ENCODE results near the gene ARRDC2. TPM values are rescaled to one million over a fixed set of nuclear protein-coding genes. Genes with fewer than 3 reads are reported as not detected.
A peak's percentile ranks its signal among the peaks of the same experiment; 100 is the strongest.

Gene ARRDC2
- total and polyA plus RNA-seq, 9 of the 15 experiments (the other 6 are each of a cell fraction or from before 2014, with no cell fraction given), result 1.9 to 27.4 (median 15.2) TPM

DNA sequence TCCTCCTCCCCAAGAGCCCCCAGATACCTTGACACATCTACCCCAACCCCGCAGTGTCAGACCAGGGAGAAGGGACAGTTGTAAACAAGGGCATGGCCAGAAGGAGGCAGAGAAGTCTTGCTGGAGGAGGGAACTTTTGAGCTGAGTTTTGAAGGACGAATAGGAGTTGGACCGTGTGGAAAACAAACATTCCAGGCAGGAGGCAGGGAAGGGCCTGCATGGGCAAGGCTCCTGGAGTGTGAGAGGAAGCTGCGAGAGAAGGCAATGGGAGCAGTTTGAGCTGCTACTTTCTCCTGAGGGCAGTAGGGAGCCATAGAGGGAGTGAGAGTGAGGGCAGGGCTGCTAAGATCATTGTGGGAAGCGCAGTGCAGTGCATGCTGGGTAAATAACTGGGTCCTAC is 55.5 kb downstream of the ARRDC2 start (continued):
- TF ChIP-seq, protein P1, sequence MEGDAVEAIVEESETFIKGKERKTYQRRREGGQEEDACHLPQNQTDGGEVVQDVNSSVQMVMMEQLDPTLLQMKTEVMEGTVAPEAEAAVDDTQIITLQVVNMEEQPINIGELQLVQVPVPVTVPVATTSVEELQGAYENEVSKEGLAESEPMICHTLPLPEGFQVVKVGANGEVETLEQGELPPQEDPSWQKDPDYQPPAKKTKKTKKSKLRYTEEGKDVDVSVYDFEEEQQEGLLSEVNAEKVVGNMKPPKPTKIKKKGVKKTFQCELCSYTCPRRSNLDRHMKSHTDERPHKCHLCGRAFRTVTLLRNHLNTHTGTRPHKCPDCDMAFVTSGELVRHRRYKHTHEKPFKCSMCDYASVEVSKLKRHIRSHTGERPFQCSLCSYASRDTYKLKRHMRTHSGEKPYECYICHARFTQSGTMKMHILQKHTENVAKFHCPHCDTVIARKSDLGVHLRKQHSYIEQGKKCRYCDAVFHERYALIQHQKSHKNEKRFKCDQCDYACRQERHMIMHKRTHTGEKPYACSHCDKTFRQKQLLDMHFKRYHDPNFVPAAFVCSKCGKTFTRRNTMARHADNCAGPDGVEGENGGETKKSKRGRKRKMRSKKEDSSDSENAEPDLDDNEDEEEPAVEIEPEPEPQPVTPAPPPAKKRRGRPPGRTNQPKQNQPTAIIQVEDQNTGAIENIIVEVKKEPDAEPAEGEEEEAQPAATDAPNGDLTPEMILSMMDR (IDR thresholded peaks at IDR 0.05 in 2 of 3, conservative IDR thresholded peaks at IDR 0.05 in 1 of 3; ENCODE audit: insufficient read depth in 2 of 3, low read depth in 1 of 3, low read length in 3 of 3), result peak; percentile 64 to 73 (median 71)
- TF ChIP-seq ELF1 (tag; IDR thresholded peaks at IDR 0.05), result no peak
- TF ChIP-seq SAFB2 (IDR thresholded peaks at IDR 0.05; ENCODE audit: borderline replicate concordance, low read depth, low read length, severe bottlenecking), result no peak
- peak; percentile 100 for TF ChIP-seq BCOR (IDR thresholded peaks at IDR 0.05)
- peak; percentile 20; the same call in 1 of the 2 replicates for TF ChIP-seq ZNF121 (CRISPR knock-in tag; conservative IDR thresholded peaks at IDR 0.05)
- TF ChIP-seq HLTF (IDR thresholded peaks at IDR 0.05), result 0 out of 2 replicates have a peak, but pooled peaks have one; percentile 53
- TF ChIP-seq TEAD4 (IDR thresholded peaks at IDR 0.05; ENCODE audit: low read length), result no peak
- TF ChIP-seq TEAD4 (CRISPR knock-in tag; IDR thresholded peaks at IDR 0.05; ENCODE audit: borderline replicate concordance), result no peak
- TF ChIP-seq RCOR1 (IDR thresholded peaks at IDR 0.05; ENCODE audit: borderline replicate concordance in 1 of 2, low read depth in 2 of 2, low read length in 2 of 2), result peak; percentile 81 to 93; a peak in 3 of 4 replicates
- TF ChIP-seq ZKSCAN1 (IDR thresholded peaks at IDR 0.05; ENCODE audit: low read depth, low read length), result 0 out of 2 replicates have a peak, but pooled peaks have one; percentile 30
- TF ChIP-seq ZNF24 (IDR thresholded peaks at IDR 0.05), result 0 out of 2 replicates have a peak, but pooled peaks have one; percentile 27
- no peak for TF ChIP-seq CREBBP (IDR thresholded peaks at IDR 0.05; ENCODE audit: low read depth, low read length)
- no peak for TF ChIP-seq ZFX (CRISPR knock-in tag; IDR thresholded peaks at IDR 0.05)
- TF ChIP-seq C11orf30 (IDR thresholded peaks at IDR 0.05; ENCODE audit: low read depth), result no peak
- TF ChIP-seq XRCC5 (IDR thresholded peaks at IDR 0.05; ENCODE audit: low read depth, low read length), result no peak
- TF ChIP-seq ZNF316 (IDR thresholded peaks at IDR 0.05), result no peak
- no peak for TF ChIP-seq NUFIP1 (IDR thresholded peaks at IDR 0.05; ENCODE audit: partially characterized antibody)
- no peak for TF ChIP-seq ZNF695 (CRISPR knock-in tag; IDR thresholded peaks at IDR 0.05)
- no peak for TF ChIP-seq POLR3G (IDR thresholded peaks at IDR 0.05; ENCODE audit: extremely low read depth, insufficient read length, insufficient replicate concordance)
- TF ChIP-seq, protein P2, sequence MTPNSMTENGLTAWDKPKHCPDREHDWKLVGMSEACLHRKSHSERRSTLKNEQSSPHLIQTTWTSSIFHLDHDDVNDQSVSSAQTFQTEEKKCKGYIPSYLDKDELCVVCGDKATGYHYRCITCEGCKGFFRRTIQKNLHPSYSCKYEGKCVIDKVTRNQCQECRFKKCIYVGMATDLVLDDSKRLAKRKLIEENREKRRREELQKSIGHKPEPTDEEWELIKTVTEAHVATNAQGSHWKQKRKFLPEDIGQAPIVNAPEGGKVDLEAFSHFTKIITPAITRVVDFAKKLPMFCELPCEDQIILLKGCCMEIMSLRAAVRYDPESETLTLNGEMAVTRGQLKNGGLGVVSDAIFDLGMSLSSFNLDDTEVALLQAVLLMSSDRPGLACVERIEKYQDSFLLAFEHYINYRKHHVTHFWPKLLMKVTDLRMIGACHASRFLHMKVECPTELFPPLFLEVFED (CRISPR knock-in tag; conservative IDR thresholded peaks at IDR 0.05), result no peak
- TF ChIP-seq, protein P3, sequence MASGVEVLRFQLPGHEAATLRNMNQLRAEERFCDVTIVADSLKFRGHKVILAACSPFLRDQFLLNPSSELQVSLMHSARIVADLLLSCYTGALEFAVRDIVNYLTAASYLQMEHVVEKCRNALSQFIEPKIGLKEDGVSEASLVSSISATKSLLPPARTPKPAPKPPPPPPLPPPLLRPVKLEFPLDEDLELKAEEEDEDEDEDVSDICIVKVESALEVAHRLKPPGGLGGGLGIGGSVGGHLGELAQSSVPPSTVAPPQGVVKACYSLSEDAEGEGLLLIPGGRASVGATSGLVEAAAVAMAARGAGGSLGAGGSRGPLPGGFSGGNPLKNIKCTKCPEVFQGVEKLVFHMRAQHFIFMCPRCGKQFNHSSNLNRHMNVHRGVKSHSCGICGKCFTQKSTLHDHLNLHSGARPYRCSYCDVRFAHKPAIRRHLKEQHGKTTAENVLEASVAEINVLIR (CRISPR knock-in tag; IDR thresholded peaks at IDR 0.05), result no peak
- peak; percentile 98 for TF ChIP-seq CBX1 (IDR thresholded peaks at IDR 0.05; ENCODE audit: low read depth)
- no peak for TF ChIP-seq ZNF239 (CRISPR knock-in tag; IDR thresholded peaks at IDR 0.05)
- no peak for TF ChIP-seq CREM (IDR thresholded peaks at IDR 0.05; ENCODE audit: low read depth)
- no peak for TF ChIP-seq NR3C1 (CRISPR knock-in tag; IDR thresholded peaks at IDR 0.05)
- TF ChIP-seq ZNF584 (CRISPR knock-in tag; IDR thresholded peaks at IDR 0.05; ENCODE audit: low read depth), result no peak
- TF ChIP-seq RBM25 (IDR thresholded peaks at IDR 0.05; ENCODE audit: low read depth, low read length, severe bottlenecking), result peak; percentile 98
- TF ChIP-seq HNRNPH1 (optimal IDR thresholded peaks at IDR 0.05; ENCODE audit: low read depth, low read length), result no peak
- TF ChIP-seq GABPB1 (CRISPR knock-in tag; IDR thresholded peaks at IDR 0.05), result no peak
- no peak for TF ChIP-seq SIRT6 (IDR thresholded peaks at IDR 0.05; ENCODE audit: low read depth, low read length)
